GM12878 (cell line): Measurements from ENCODE around the gene IGFL3. TPM values are rescaled to one million over a fixed set of nuclear protein-coding genes. Genes with fewer than 3 reads are reported as not detected.

Experiments used
- ATAC-seq: fragments of 200-7000 bp; cut with Tn5 transposase; 3 replicates; pipeline ENCODE4 v1.9.1; 2020; ENCODE audit warnings: mild to moderate bottlenecking, moderate library complexity
- BruUV-seq: library from RNA; stranded (reverse); fragments of 400-500 nt; replicated peaks from 2 replicates; lab custom pipeline; 2021; lab: Mats Ljungman, UMichigan
- CTCF ChIA-PET: fragments of 300-600 bp; sonication (Branson Sonifier 250); formaldehyde crosslinking; extraction: SDS; loops from one replicate; lab custom pipeline; 2021; ENCODE audit warnings: inconsistent platforms; lab: Yijun Ruan, JAX
- POLR2A ChIA-PET: fragments of 350-600 bp; formaldehyde crosslinking; extraction: SDS; loops from one replicate; lab custom pipeline; 2021; ENCODE audit warnings: inconsistent platforms; lab: Charles Lee
- RAD21 ChIA-PET: fragments of 300-600 bp; sonication (Branson Sonifier 250); formaldehyde crosslinking; loops from one replicate; lab custom pipeline; 2023; ENCODE audit warnings: antibody characterized with exemption; ENCODE audit not compliant: unreplicated experiment; lab: Charles Lee
- SMC1A ChIA-PET: fragments of 300-600 bp; sonication (Branson Sonifier 250); formaldehyde crosslinking; loops from one replicate; lab custom pipeline; 2023; ENCODE audit not compliant: unreplicated experiment, uncharacterized antibody; lab: Charles Lee
- DNase-seq: peaks from one replicate; pipeline ENCODE4 v3.0.0-alpha.2; 2011; ENCODE audit warnings: low read depth, low spot score
- FAIRE-seq: peaks from 3 replicates; lab custom pipeline; 2011; peaks lifted over from hg19 to GRCh38; lab: Jason Lieb, UNC
- H2AFZ ChIP-seq: 2 replicates; pipeline ENCODE4 v1.6.0; 2011; ENCODE audit warnings: low read depth, low read length, control low read depth; ENCODE audit not compliant: control insufficient read depth
- H3K27ac ChIP-seq: 2 replicates; pipeline ENCODE4 v1.5.1; 2011; ENCODE audit warnings: control low read depth; ENCODE audit not compliant: control insufficient read depth, insufficient read depth
- H3K27me3 ChIP-seq, 2 experiments: replicated peaks in 1 of 2; 2 replicates each; pipeline versions ENCODE4 v1.6.0 to v1.6.1; 2011; ENCODE audit warnings: low read length in 1 of 2; ENCODE audit not compliant: control insufficient read depth in 2 of 2, insufficient read depth in 2 of 2
- H3K36me3 ChIP-seq, 2 experiments: 2 replicates each; pipeline ENCODE4 v1.5.1; 2011; ENCODE audit warnings: low read length in 1 of 2; ENCODE audit not compliant: control insufficient read depth in 2 of 2, insufficient read depth in 2 of 2
- H3K4me1 ChIP-seq: 2 replicates; pipeline ENCODE4 v1.6.1; 2011; ENCODE audit warnings: mild to moderate bottlenecking, low read length, moderate library complexity, mixed read lengths; ENCODE audit not compliant: control insufficient read depth, insufficient read depth
- H3K4me2 ChIP-seq: 2 replicates; pipeline ENCODE4 v1.6.0; 2011; ENCODE audit warnings: control low read depth; ENCODE audit not compliant: control insufficient read depth, insufficient read depth
- H3K4me3 ChIP-seq: fragments of 200-600 bp; sonication (generic); 2 replicates; pipeline ENCODE4 v1.5.1; 2016
- H3K79me2 ChIP-seq: 2 replicates; pipeline ENCODE4 v1.6.0; 2011; ENCODE audit warnings: low read length; ENCODE audit not compliant: control insufficient read depth, insufficient read depth
- H3K9ac ChIP-seq: 2 replicates; pipeline ENCODE4 v1.8.0; 2011; ENCODE audit warnings: low read length, control low read depth, mixed read lengths; ENCODE audit not compliant: control insufficient read depth, insufficient read depth
- H3K9me3 ChIP-seq: replicated peaks from 3 replicates; pipeline ENCODE4 v1.5.1; 2011; ENCODE audit warnings: mild to moderate bottlenecking, low read length; ENCODE audit not compliant: control insufficient read depth, insufficient read depth
- H4K20me1 ChIP-seq: 2 replicates; pipeline ENCODE4 v1.6.0; 2011; ENCODE audit not compliant: control insufficient read depth, insufficient read depth
- BHLHE40 ChIP-seq, 2 experiments: fragments of 450-650 bp in 1 of 2; IDR thresholded peaks; 2 replicates each; pipeline ENCODE4 v1.6.1; 2011 to 2017; ENCODE audit warnings: low read depth in 2 of 2, borderline replicate concordance in 1 of 2, improper control_type of control experiment in 1 of 2, low read length in 1 of 2, mild to moderate bottlenecking in 1 of 2
- ETV6 ChIP-seq, 2 experiments: fragments of 450-650 bp in 1 of 2; IDR thresholded peaks in 1 of 2; conservative IDR thresholded peaks in 1 of 2; 2 replicates each; pipeline ENCODE4 v1.6.1; 2014; ENCODE audit warnings: antibody characterized with exemption in 1 of 2, borderline replicate concordance in 1 of 2, low read depth in 1 of 2, mild to moderate bottlenecking in 1 of 2, moderate library complexity in 1 of 2
- EZH2 ChIP-seq: IDR thresholded peaks from 2 replicates; pipeline ENCODE4 v1.6.1; 2012; ENCODE audit warnings: low read depth, mild to moderate bottlenecking, control low read depth, inconsistent platforms, low read length, borderline replicate concordance; ENCODE audit not compliant: control insufficient read depth
- JUND ChIP-seq: IDR thresholded peaks from 2 replicates; pipeline ENCODE4 v1.6.1; 2012; ENCODE audit warnings: low read depth, mild to moderate bottlenecking, low read length, improper control_type of control experiment, moderate library complexity
- KAT2A ChIP-seq: conservative IDR thresholded peaks from 2 replicates; pipeline ENCODE4 v1.6.1; 2011; ENCODE audit warnings: low read depth, low read length; ENCODE audit not compliant: control insufficient read depth
- KLF5 ChIP-seq: fragments of 450-650 bp; IDR thresholded peaks from 2 replicates; pipeline ENCODE4 v1.6.1; 2014; ENCODE audit warnings: mild to moderate bottlenecking; ENCODE audit not compliant: partially characterized antibody
- LARP7 ChIP-seq: fragments of 450-650 bp; IDR thresholded peaks from 2 replicates; pipeline ENCODE4 v1.6.1; 2017; ENCODE audit warnings: mild to moderate bottlenecking
- NFIC ChIP-seq: IDR thresholded peaks from 2 replicates; pipeline ENCODE4 v1.6.1; 2012; ENCODE audit warnings: low read depth, mild to moderate bottlenecking, inconsistent platforms, low read length, moderate library complexity
- RFX5 ChIP-seq: IDR thresholded peaks from 2 replicates; pipeline ENCODE4 v1.6.1; 2011; ENCODE audit warnings: low read depth, low read length, improper control_type of control experiment
- SIN3A ChIP-seq: IDR thresholded peaks from 2 replicates; pipeline ENCODE4 v1.6.1; 2012; ENCODE audit warnings: low read depth, low read length, improper control_type of control experiment
- SPI1 ChIP-seq: IDR thresholded peaks from 2 replicates; pipeline ENCODE4 v1.6.1; 2011; ENCODE audit warnings: low read depth, mild to moderate bottlenecking, low read length, moderate library complexity, borderline replicate concordance; ENCODE audit not compliant: insufficient read depth
- SREBF1 ChIP-seq: IDR thresholded peaks from 2 replicates; pipeline ENCODE4 v1.6.1; 2012; ENCODE audit warnings: mild to moderate bottlenecking, low read length
- ZNF217 ChIP-seq: fragments of 450-650 bp; IDR thresholded peaks from 2 replicates; pipeline ENCODE4 v1.6.1; 2017; ENCODE audit warnings: antibody characterized with exemption, mild to moderate bottlenecking
- ZNF384 ChIP-seq: IDR thresholded peaks from 2 replicates; pipeline ENCODE4 v1.6.1; 2012; ENCODE audit warnings: low read depth, mild to moderate bottlenecking, low read length, improper control_type of control experiment, borderline replicate concordance
- WGBS: methylation state at CpG from one replicate; pipeline ENCODE4 v1.1.6; 2016; ENCODE audit warnings: low lambda C conversion rate; ENCODE audit not compliant: insufficient replicate concordance, insufficient coverage; ENCODE audit errors: missing lambda C conversion rate; 5-methylcytosine and 5-hydroxymethylcytosine counted together
- in situ Hi-C: fragments of 300-500 bp; cut with MboI; formaldehyde crosslinking; loops from 9 replicates; pipeline ENCODE4 v1.14.3; 2018; ENCODE audit warnings: mixed read lengths
- intact Hi-C: fragments of 100-400 bp; cut with micrococcal nuclease; formaldehyde crosslinking; loops from one replicate; pipeline ENCODE4 v1.14.2; 2022; ENCODE audit not compliant: unreplicated experiment
- polyA plus RNA-seq, 11 experiments: library from polyadenylated mRNA; depleted of rRNA in 4 of 11; unstranded in 6 of 11; stranded (reverse) in 5 of 11; fragments of >200 nt; fragmentation: Nextera tagmentation in 4 of 11; fragmentation: Illumina TruSeq in 1 of 11; extraction: Ambion mirVana in 4 of 11; extraction: Trizol in 1 of 11; gene quantifications; 1 replicate in 1 of 11; 2 replicates in 10 of 11; pipeline versions ENCODE4 v1.2.1 to v1.2.3, GENCODE V29; 2011 to 2016; ENCODE audit warnings: inconsistent platforms in 2 of 11, missing spikeins in 2 of 11, low read depth in 1 of 11
- total RNA-seq, 4 experiments: library from RNA; depleted of rRNA in 3 of 4; stranded (reverse); fragments of >200 nt in 3 of 4; fragmentation: Illumina TruSeq in 1 of 4; extraction: Trizol in 1 of 4; gene quantifications; 2 replicates each; pipeline versions ENCODE4 v1.2.1 to v1.2.3, GENCODE V29; 2013 to 2021
- TF ChIP-seq, protein P1 (sequence below): IDR thresholded peaks from 2 replicates; pipeline ENCODE4 v1.6.1; 2011; ENCODE audit warnings: mild to moderate bottlenecking, low read depth, low read length, moderate library complexity; ENCODE audit not compliant: insufficient replicate concordance
- TF ChIP-seq, protein P2 (sequence below): fragments of 450-650 bp; formaldehyde crosslinking; IDR thresholded peaks from 2 replicates; pipeline ENCODE4 v1.4.0; 2022; ENCODE audit warnings: mild to moderate bottlenecking, moderate library complexity
- TF ChIP-seq, protein P3 (sequence below): IDR thresholded peaks from 2 replicates; pipeline ENCODE4 v1.6.1; 2011; ENCODE audit warnings: borderline replicate concordance, low read depth, mild to moderate bottlenecking, moderate library complexity, low read length; ENCODE audit not compliant: insufficient read depth, poor library complexity, severe bottlenecking

IGFL3 gene
- total and polyA plus RNA-seq, 10 of the 15 experiments (the other 5 are each of a cell fraction or from before 2014, with no cell fraction given): not detected

DNA sequence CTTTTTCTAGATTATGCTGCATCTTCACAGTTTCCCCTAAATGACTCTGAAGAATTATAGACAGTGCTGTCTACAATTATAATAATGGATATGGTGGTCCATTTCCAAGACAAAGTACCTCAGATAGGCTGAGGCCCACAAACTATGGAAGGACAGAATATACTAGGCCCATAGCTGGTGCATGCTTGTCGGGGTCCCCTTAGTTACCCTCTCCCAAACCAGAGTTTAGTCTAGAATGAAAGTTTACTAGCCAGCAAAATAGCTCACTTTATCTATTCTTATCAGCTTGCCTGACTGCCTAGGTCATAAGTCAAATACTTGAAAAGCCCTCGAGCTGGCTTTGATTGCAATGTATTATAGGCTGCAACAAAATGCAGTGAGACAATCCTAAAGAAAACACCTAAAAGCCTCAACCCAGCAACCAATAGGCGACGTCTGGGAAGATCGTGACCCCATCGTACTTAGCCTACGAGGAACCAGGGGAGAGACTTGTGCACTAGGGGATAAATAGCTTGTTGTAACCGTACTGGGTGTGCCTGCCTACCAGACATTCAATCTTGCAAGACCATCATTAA lies 22.8 kb upstream of the IGFL3 start:
- Histone ChIP-seq H3K9me3 (no peaks in the 10 kb centered on the region), H3K36me3 (no peaks in the 10 kb centered on the region), H3K9ac (no peak overlapping the region), H3K79me2 (no peaks in the 10 kb centered on the region), H3K4me2 (no peak overlapping the region), H3K27me3 (peaks cover 0 to 4% of the 10 kb centered on the region in 2 experiments; a peak in 1 of 4 replicates), H3K4me1 (no peaks in the 10 kb centered on the region), H3K27ac (no peak overlapping the region), H2AFZ (no peak overlapping the region), H3K4me3 (no peak overlapping the region), H4K20me1 (no peaks in the 10 kb centered on the region)
- no peak for FAIRE-seq
- SMC1A ChIA-PET: interaction anchor here (0.7 kb wide), 1 partner anchor 53 kb away, joined by 4 read pairs; no protein-coding TSS in a partner anchor
- CTCF ChIA-PET: interaction anchor here (0.8 to 1.4 kb wide), 2 partner anchors 65 to 67 kb away, joined by 3 read pairs; no protein-coding TSS in a partner anchor
- ATAC-seq: no peak
- POLR2A ChIA-PET: no interaction called here
- in situ Hi-C loops: no loop called here
- RAD21 ChIA-PET: no interaction called here
- DNase-seq: no peak
- intact Hi-C loops: no loop called here
- BruUV-seq: no TSS peak
- WGBS: 53% methylated on average over 8 of the region's 8 CpGs
- no peak for TF ChIP-seq ZNF217
- TF ChIP-seq NFIC: no peak
- no peak for TF ChIP-seq ETV6 (conservative IDR thresholded peaks at IDR 0.05 in 1 of 2, IDR thresholded peaks at IDR 0.05 in 1 of 2; ENCODE audit: borderline replicate concordance in 1 of 2, low read depth in 1 of 2)
- TF ChIP-seq SIN3A: no peak
- TF ChIP-seq, protein P1, sequence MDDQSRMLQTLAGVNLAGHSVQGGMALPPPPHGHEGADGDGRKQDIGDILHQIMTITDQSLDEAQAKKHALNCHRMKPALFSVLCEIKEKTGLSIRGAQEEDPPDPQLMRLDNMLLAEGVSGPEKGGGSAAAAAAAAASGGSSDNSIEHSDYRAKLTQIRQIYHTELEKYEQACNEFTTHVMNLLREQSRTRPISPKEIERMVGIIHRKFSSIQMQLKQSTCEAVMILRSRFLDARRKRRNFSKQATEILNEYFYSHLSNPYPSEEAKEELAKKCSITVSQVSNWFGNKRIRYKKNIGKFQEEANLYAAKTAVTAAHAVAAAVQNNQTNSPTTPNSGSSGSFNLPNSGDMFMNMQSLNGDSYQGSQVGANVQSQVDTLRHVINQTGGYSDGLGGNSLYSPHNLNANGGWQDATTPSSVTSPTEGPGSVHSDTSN: no peak
- TF ChIP-seq BHLHE40 (IDR thresholded peaks at IDR 0.05; ENCODE audit: borderline replicate concordance in 1 of 2, low read depth in 2 of 2, low read length in 1 of 2): no peak
- TF ChIP-seq, protein P2, sequence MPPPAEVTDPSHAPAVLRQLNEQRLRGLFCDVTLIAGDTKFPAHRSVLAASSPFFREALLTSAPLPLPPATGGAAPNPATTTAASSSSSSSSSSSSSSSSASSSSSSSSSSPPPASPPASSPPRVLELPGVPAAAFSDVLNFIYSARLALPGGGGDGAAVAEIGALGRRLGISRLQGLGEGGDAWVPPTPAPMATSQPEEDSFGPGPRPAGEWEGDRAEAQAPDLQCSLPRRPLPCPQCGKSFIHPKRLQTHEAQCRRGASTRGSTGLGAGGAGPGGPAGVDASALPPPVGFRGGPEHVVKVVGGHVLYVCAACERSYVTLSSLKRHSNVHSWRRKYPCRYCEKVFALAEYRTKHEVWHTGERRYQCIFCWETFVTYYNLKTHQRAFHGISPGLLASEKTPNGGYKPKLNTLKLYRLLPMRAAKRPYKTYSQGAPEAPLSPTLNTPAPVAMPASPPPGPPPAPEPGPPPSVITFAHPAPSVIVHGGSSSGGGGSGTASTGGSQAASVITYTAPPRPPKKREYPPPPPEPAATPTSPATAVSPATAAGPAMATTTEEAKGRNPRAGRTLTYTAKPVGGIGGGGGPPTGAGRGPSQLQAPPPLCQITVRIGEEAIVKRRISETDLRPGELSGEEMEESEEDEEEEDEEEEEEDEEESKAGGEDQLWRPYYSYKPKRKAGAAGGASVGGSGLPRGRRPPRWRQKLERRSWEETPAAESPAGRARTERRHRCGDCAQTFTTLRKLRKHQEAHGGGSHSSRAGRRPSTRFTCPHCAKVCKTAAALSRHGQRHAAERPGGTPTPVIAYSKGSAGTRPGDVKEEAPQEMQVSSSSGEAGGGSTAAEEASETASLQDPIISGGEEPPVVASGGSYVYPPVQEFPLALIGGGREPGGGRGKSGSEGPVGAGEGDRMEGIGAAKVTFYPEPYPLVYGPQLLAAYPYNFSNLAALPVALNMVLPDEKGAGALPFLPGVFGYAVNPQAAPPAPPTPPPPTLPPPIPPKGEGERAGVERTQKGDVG (CRISPR knock-in tag): no peak
- TF ChIP-seq SREBF1: no peak
- TF ChIP-seq, protein P3, sequence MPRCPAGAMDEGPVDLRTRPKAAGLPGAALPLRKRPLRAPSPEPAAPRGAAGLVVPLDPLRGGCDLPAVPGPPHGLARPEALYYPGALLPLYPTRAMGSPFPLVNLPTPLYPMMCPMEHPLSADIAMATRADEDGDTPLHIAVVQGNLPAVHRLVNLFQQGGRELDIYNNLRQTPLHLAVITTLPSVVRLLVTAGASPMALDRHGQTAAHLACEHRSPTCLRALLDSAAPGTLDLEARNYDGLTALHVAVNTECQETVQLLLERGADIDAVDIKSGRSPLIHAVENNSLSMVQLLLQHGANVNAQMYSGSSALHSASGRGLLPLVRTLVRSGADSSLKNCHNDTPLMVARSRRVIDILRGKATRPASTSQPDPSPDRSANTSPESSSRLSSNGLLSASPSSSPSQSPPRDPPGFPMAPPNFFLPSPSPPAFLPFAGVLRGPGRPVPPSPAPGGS: no peak
- TF ChIP-seq EZH2: no peak
- no peak for TF ChIP-seq KAT2A
- TF ChIP-seq RFX5: no peak
- TF ChIP-seq JUND: no peak
- no peak for TF ChIP-seq ZNF384
- no peak for TF ChIP-seq SPI1
- no peak for TF ChIP-seq LARP7
- TF ChIP-seq KLF5: no peak
